ENCODE measurements around the gene CATSPERE.
A peak's percentile ranks its signal among the peaks of the same experiment; 100 is the strongest.

CATSPERE gene, protein sequence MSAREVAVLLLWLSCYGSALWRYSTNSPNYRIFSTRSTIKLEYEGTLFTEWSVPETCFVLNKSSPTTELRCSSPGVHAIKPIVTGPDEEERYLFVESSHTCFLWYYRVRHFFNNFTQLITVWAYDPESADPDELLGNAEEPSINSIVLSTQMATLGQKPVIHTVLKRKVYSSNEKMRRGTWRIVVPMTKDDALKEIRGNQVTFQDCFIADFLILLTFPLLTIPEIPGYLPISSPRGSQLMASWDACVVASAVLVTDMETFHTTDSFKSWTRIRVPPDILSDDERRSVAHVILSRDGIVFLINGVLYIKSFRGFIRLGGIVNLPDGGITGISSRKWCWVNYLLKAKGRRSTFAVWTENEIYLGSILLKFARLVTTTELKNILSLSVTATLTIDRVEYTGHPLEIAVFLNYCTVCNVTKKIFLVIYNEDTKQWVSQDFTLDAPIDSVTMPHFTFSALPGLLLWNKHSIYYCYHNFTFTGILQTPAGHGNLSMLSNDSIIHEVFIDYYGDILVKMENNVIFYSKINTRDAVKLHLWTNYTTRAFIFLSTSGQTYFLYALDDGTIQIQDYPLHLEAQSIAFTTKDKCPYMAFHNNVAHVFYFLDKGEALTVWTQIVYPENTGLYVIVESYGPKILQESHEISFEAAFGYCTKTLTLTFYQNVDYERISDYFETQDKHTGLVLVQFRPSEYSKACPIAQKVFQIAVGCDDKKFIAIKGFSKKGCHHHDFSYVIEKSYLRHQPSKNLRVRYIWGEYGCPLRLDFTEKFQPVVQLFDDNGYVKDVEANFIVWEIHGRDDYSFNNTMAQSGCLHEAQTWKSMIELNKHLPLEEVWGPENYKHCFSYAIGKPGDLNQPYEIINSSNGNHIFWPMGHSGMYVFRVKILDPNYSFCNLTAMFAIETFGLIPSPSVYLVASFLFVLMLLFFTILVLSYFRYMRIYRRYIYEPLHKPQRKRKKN

DNA sequence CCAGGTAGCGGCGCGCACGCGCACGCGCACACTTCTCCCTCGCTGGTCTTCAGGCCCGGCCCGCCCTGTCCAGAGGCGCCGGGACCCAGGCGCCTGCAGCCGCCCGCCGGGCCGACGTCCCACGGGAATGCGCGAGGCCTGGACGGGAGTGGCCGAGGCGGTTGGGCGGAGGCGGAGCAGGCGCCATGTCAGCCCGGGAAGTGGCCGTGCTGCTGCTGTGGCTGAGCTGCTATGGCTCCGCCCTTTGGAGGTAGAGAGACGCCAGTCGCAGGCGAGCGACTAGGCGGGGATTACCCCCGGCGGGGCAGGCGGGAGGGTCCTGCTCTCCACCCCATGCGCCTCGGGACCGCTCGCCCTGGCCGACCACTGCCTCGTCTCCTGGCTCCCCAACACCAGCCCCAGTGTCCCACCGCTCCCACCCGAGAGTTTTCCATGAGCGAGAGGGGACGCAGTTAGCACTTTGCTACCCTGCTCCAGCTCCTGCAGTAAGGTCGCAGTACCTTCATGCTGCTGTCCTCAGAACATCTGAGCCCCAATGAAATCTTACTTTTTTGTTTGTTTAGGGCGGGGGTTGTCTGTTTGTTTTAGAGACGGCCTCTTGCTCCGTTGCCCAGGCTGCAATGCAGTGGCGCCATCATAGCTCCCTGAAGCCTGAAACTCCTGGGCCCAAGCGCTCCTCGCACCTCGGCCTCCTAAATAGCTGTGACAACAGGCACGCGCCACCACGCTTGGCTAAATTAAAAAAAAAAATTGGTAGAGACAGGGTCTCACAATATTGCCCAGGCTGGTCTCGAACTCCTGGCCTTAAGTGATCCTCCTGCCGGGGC, at the start of gene CATSPERE:
TSS of gene CATSPERE (plus strand) at position 29 of the 827 bp plus-strand sequence. CDS start at position 186, 157 bp downstream.
- DNase-seq (ENCODE audit: low read depth in 3 of 3, low spot score in 1 of 3), result peak; percentile 24 to 54 (median 41)

DNA sequence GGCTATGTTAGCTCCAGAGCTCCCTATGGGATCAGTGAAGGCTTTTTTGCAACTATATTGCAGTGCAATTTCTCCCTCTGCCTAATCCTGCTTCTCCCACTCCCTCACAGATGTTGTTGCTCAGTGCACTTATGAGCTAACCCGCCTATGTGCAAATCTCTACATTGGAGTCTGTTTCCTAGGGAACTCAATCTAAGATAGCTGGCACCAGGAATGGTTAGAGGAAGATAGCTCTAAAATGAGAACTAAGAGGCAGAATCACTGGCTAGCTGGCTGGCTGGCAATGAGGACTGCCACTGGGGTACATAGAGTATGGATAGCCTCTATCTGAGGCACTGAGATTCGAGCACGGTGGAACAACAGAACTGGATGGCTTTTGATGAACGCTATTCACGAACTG, 48.9 kb upstream of the CATSPERE start:
- no peak for DNase-seq (ENCODE audit: low read depth in 3 of 3, low spot score in 1 of 3)

DNA sequence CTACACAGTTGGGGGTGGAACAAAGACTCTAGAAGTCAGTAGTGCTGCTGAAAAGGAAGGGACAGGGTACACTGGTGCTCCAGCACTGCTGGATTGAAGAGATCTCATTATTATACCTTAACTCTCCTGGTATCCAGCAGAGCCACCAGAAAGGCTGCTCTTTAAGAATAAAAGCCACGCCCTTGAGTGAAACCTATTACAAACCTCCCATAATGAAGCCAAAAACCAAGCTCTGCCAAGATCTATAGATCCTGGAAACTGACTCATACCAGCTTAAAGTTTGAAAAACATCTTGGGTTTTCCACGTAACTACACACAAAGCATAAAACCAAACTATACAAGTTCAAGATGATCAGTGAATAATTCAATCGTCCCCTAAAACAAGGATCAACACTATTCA, 47.3 kb upstream of the CATSPERE start:
- no peak for DNase-seq (ENCODE audit: low read depth in 3 of 3, low spot score in 1 of 3)

DNA sequence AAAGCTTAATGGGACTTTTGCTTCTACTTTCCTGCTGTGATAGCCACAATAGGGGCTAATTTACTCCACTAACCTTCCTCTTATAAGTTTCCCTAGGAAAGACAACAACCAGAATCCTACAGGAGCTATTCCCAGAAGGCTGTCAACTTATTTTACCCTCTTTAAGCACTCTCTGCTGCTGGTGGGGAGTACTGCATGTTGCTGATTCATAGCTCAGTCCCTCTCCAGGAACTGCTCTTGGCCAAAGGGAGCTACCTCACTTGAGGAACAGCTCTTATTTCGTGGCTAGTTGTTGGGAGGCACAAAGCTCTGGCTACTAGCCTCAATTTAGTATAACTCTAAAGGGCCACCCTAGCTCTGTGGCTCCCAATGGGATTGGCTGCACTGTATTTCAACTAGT, 46.5 kb upstream of the CATSPERE start:
- no peak for DNase-seq (ENCODE audit: low read depth in 3 of 3, low spot score in 1 of 3)

DNA sequence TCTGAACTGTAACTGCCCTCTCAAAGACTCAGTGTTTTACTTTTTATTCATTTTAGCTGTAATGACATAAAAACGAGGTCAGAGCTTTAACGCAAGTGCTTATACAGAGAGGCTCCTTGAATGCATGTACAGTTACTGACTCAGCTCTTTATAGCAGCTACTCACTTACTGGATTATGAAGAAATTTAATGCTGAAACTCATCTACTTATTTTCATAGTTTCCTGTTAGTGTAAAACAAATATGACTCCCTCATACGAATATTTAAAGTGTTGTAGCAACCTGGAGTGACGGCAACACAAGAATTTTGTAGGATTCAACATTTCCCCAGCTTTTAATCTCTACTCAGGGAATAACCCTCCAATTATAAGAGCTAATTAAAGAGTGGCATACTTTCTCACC, 42.0 kb upstream of the CATSPERE start:
- DNase-seq (ENCODE audit: low read depth in 3 of 3, low spot score in 1 of 3), result no peak

DNA sequence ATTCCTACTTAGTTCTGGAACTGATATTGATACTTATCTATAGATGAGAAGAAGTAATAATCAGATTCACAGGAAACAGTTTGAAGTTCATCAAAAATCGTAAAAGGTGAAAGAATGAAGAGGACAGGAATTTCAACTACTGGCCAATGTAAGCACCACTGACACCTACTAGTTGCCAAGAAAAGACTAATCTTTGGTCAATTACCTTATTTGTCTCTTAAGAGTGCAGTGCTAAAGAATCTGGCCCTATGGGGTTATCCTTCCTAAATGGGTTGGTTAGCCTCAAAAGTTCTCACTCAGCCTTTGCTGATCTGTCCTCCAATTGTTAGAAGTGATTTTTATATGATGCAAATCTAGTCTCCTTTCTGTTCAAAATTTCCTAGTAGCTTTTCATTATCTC, 38.9 kb upstream of the CATSPERE start:
- DNase-seq (ENCODE audit: low read depth in 3 of 3, low spot score in 1 of 3), result no peak

DNA sequence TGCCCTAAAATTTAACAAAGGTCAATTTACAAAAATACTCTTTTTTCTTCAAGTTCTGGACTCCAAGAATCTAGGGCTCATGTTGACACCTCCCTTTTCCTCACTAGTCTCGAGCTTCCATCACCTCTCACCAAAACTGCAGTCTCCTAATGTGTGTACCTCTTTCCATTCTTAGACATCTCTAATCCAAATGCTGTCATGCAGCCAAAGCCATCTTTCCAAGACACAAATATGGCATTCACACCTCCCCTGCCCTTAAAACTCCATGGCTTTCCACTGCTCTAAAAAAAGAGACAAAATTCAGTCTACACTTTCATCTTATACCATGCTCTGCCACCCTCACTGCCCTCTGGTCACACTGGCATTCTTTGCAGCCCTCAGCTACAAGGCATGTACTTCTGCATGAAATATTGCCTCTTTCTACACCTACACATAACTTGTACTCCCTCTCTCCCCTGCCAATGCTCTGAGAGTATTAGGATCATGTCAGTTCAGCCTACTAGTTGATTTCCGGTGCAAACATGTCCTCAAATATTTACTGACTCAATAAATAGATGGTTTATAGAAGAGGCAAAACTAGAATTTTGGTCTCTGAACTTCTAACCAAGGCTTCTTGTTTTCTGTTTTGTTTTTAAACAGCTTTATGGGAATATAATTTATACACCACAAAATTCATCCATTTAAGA, 36.3 kb upstream of the CATSPERE start:
- no peak for DNase-seq (ENCODE audit: low read depth in 3 of 3, low spot score in 1 of 3)

DNA sequence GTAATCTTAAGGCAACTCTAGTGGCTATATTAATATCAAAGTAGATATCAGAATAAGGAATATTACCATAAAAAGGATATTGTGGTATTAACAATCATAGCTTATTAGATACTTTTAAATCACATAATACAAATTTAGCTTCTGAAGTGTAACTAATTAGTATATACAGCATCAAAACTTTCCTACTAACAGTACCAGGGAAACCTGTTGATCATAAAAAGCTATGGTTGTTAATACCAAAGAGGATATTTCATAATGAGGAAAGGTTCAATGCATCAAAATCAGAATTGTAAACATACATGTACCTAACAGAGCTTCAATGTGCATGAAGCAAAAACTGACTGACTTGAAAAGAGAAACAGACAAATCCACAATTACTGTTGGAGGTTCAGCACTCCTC, 33.4 kb upstream of the CATSPERE start:
- DNase-seq (ENCODE audit: low read depth in 3 of 3, low spot score in 1 of 3), result no peak

DNA sequence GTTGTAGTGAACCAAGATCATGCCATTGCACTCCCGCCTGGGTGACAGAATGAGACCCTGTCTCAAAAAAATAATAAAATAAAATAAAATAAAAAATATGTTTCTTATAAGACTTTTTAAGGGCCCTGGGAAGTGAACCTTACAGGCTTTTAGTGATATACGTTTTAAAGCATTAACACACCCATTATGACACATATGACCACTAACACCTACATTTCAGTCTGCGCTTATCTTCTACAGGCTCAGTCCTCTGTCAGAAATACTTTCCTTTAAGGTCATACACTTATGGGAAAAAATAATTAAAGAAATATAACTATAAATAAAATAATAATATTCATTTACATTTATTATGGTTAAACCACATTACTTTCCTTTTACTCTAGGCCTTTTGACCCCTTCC, 31.3 kb upstream of the CATSPERE start:
- no peak for DNase-seq (ENCODE audit: low read depth in 3 of 3, low spot score in 1 of 3)

DNA sequence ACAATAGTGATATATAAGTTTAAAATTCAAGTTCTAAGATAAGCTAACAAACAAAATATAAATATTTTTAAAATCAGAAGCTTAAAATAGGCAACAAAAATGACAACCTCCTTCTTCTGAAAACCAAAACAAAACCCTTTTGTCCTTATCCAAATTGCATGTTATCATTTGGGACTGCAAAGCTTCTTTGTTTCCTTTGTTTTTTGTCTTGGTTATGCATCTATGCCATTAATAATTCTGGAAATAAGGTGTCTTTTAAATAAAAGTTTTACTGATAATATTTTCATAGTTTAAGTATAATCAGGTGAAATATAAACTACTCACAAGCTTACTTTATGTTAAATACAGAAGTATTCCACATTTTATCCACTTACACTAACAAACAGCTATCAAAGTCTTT, 29.9 kb upstream of the CATSPERE start:
- DNase-seq (ENCODE audit: low read depth in 3 of 3, low spot score in 1 of 3), result no peak

DNA sequence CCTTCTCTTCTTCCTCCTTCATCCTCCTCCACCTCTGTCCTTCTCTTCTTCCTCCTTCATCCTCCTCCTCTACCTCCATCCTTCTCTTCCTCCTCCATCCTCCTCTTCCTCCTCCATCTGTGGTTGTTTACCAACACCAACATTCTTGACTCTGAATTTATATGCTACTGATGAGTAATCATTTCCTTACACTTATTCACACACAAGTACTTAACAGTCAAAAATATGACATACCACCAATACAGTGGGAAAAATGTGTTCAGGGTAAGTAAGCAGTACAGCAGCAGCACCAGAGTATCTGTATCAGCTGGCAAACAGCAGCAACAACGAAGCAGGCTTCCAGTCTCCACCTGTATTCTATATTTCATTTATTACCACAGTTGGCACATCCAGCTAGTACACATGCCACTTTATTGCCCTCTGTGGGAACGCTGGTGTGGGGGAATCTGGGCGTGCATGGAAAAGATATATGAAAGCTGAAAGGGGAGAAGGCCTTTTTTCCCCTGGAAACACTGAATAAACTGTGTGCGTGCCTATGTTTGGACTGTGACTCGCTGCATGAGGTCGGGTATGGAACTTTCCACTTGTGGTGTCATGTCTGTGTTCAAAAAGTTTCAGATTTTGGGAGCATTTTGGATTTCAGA, 25.4 kb upstream of the CATSPERE start:
- no peak for DNase-seq (ENCODE audit: low read depth in 3 of 3, low spot score in 1 of 3)

DNA sequence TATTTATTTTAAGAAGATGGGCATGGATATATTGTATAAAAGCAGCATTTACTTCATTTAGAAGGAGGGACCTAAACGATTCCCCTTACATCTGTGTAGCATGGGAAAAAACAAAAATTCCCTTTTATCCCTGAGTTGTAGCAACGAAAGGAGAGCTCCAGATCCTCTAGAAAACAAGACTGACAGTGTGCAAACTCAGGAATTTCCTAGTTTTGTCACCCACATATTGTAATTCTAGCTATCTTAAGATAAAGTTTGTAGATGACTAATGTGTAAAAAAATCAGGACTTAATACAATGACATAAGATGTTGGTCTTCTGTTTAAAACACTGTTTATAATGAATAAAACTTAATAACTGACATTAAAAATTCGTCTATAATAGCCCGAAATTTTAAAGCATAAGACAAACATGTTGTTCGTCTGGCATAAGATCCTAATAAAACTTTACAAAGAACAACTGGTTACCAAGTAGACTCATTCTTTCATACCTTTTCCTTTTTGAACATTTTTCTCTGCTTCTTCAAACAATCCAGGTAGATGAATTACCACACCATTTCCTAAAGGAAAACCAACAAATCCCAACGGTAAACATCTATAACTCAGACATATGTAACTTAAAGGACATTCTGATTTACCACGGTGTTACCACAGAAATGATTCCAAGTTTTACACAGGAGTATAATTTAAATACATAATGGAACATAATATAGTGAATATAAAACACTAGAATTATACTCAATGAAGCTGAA, 24.6 kb upstream of the CATSPERE start:
- DNase-seq (ENCODE audit: low read depth in 3 of 3, low spot score in 1 of 3), result no peak

DNA sequence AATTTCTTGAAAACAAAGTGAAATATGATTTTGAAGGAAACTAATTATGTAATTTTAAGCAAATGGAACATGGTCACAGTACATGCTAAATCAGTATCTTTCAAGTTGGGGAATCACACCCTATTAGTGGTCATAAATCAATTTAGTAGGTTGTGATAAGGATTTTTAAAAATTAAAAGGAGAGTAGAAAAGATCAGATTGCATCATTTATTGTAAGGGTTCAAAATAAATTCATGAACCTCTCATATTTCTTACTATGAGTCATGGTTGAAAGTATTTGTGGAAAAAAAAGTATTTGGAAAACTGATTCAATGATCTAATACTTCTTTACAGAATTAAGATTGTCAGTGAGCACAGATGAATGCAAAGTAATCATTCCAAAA, 24.0 kb upstream of the CATSPERE start:
- DNase-seq (ENCODE audit: low read depth in 3 of 3, low spot score in 1 of 3), result no peak

DNA sequence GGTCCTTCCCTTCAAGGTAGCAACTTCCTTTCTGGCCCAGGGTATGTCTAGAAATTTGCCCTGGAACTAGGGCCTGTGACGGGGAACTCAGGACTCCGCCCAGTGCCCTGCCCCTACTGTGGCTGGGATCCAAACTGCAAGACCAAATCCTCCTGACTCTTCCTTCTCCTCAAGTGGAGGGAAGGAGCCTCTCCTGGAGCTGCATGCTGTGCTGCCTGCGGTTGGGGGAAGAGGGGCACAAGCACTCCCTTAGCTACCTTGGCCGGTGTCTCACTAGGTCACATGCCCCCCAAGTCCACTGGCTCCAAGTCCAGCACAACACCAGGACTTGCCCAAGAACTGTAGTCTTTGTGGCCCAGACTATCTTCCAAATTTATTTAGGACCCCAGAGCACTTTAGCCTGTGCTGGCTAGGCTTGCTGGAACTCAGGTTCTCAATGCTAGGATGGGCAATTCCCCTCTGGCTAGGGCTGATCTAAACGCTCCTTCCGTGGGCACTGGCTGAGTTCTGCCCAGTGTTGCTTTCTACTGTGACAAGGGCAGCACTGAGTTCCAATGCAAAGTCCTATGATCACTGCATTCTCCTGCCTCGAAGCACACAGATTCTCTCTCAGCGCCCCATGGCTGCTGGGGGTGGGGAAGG, 21.6 kb upstream of the CATSPERE start:
- DNase-seq (ENCODE audit: low read depth in 3 of 3, low spot score in 1 of 3), result no peak

DNA sequence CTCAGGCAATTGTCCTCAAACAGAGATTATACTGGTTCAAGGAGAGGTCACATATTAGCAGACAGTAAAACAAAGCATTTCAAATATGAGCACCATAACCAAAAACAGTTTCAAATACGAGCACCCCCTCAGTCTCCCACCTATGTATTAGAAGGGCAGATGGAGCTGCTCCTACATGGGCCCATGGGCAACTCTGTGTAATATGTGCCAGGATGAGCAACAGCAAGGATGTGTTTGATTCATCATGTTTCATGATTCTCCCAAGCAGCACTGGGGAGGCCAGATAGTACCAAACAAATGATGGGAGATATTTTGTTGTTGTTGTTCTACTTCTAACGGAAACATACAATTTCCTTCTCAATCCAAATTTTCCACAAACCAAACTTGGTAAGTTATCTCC, 18.2 kb upstream of the CATSPERE start:
- DNase-seq (ENCODE audit: low read depth in 3 of 3, low spot score in 1 of 3), result no peak

DNA sequence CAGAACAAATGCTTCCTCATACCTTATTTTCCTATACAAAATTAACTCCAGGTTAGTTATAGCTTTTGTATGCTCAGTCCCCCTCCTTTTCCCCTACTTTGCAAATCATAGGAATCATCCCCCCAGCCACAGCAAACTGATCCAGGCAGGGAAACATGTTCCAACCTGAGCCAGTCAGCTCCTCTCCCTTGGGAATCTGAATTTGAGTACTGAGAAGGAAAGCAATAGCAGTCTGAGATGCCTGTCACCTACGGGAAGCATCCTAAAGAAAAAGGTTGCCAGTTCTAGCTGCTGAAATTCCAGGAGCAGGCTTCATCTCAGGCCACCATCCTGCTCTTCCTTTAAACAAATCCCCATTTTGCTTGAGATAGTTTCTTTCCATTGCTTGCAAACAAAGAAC, 16.2 kb upstream of the CATSPERE start:
- no peak for DNase-seq (ENCODE audit: low read depth in 3 of 3, low spot score in 1 of 3)

DNA sequence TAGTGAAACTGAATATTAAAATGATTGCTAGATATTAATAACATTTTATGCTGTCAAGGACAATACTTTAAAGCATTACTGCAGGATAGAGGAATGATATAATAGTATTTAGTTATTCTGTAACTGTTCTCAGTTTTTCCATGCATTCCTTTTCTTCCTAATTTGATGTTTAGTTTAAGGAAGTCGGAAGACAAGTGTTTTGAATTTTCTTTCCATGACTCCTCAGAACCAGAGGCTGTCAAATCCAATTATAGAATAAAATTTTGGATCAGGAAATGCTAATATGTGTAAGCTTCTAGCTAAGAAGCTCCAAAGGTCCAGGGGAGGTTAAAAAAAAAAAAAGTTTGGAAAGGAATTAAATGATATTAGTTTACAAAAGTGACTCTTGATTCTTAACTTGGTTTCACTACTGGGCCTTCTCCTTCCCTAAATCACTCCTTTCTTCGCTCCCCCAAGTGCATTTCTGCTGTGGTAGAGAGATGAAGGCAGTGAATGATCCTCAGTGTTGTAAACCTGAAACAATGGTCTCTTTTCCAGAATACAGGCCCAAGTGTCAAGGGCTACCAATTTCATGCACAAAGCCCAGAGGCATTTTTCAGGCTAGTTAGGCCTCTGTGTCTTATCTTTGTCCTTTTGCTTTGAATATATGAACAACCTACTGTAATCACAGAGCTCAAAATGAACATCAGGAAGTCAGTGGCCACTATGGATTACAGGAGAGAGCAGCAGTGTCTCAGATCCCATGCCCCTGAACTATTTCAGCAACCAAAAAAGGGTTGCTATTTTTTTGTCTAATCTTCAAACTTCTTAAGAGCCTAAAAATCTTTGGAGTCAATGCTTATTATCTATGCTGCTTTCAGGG, 15.5 kb upstream of the CATSPERE start:
- no peak for DNase-seq (ENCODE audit: low read depth in 3 of 3, low spot score in 1 of 3)

DNA sequence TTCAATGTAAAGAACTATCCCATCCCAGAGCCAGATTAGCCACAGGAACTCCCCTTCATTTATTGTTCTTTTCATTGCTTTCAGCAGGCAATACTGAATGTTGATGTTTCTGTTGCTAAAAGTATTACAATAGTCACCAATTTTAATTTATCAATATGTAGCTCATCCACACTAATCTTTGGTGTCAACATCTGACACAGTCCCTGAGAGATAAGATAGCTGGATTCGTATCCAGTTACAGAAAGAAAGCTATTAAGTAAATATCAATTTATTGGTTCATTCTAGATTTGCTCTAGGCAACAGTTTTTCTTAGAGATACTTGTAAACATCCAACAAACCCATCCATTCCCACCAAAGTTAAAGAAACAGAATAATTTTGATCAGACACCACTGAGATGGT, 14.0 kb upstream of the CATSPERE start:
- DNase-seq (ENCODE audit: low read depth in 3 of 3, low spot score in 1 of 3), result no peak
